Measurements from ENCODE around the gene OR6X1. TPM values are rescaled to one million over a fixed set of nuclear protein-coding genes. Genes with fewer than 3 reads are reported as not detected.

Gene OR6X1
- total RNA-seq, 1 donor from 2014 or later = not detected

Other genes starting within 250 kb of the OR6X1 start
- 0.20 and 0.35 TPM in 2 replicates for gene SCN3B, start 99.9 kb downstream of the OR6X1 start, total RNA-seq
- gene ZNF202, start 12.9 kb downstream of the OR6X1 start, total RNA-seq = 3.1 and 7.8 TPM in 2 replicates
- gene OR6M1, start 51.8 kb upstream of the OR6X1 start, total RNA-seq = not detected in 2 replicates
- gene TMEM225, start 131.2 kb upstream of the OR6X1 start, total RNA-seq = not detected in 2 replicates
- gene OR8D4, start 147.6 kb upstream of the OR6X1 start, total RNA-seq = not detected in 2 replicates
- gene OR4D5, start 185.1 kb upstream of the OR6X1 start, total RNA-seq = not detected in 2 replicates
- not detected in 2 replicates for gene OR6T1, start 189.3 kb upstream of the OR6X1 start, total RNA-seq
- not detected in 2 replicates for gene OR10S1, start 223.3 kb upstream of the OR6X1 start, total RNA-seq
- not detected in 2 replicates for gene OR10G6, start 240.6 kb upstream of the OR6X1 start, total RNA-seq